Neural progenitor cell (in vitro differentiated cells): ENCODE data around the gene COX7A1.

Experiments
- CTCF ChIP-seq: fragments of 200-600 bp; sonication (generic); IDR thresholded peaks from 2 replicates; pipeline ENCODE4 v1.5.1; 2017; ENCODE audit warnings: antibody characterized with exemption, mild to moderate bottlenecking
- EZH2 ChIP-seq: fragments of 200-600 bp; sonication (generic); IDR thresholded peaks from 2 replicates; pipeline ENCODE4 v1.6.1; 2017; ENCODE audit warnings: antibody characterized with exemption, mild to moderate bottlenecking, moderate library complexity
- EZH2phosphoT487 ChIP-seq: fragments of 200-600 bp; sonication (generic); IDR thresholded peaks from 2 replicates; pipeline ENCODE4 v1.6.1; 2017; ENCODE audit warnings: antibody characterized with exemption

DNA sequence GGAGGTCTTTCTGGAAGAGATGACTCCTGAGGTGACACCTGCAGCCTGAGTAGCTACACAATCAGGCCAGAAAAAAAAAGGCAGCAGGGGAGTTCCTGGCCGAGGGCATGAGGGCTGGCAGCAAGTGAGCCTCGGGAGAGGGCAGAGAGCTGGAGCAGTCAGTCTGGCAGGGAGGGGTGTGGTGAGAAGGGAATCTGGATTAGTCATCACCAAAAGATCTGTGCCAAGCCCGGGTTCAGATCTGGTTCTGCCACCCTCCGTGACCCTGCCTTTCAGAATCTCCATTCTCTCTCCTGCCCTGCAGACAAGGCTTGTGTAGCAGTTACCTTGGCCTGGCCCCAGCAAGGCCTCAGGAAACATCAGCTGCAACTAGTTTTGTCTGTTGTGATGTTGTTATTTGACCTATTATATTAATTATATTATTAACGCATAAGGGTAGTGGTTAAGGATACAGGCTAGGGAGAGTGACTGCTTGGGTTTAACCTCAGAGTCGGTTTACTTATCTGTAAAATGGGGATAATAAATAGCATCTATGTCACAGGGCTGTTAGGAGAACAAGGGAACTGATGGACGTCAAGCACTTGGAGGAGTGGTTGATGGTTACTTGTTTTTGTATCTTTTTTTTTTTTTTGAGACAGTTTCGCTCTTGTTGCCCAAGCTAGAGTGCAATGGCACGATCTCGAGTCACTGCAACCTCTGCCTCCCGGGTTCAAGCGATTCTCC is 15.1 kb downstream of the COX7A1 start:
- TF ChIP-seq EZH2 (no peak), CTCF (no peak), EZH2phosphoT487 (no peak)
